Subcutaneous abdominal adipose tissue (tissue), 5 donors: ENCODE data around the gene ZHX3.

ENCODE experiments used
- H3K27ac ChIP-seq: one replicate; pipeline ENCODE4 v1.7.0; 2013; ENCODE audit warnings: low read depth, mild to moderate bottlenecking, inconsistent platforms, low read length, moderate library complexity
- H3K27me3 ChIP-seq, 5 donors: one replicate each; pipeline ENCODE4 v1.7.0; 2013; ENCODE audit warnings: low read length in 5 of 5, inconsistent platforms in 1 of 5; ENCODE audit not compliant: control insufficient read depth in 5 of 5, insufficient read depth in 4 of 5
- H3K36me3 ChIP-seq, 5 donors: one replicate each; pipeline ENCODE4 v1.7.0; 2013; ENCODE audit warnings: low read length in 5 of 5; ENCODE audit not compliant: control insufficient read depth in 5 of 5, insufficient read depth in 5 of 5
- H3K4me1 ChIP-seq, 5 donors: one replicate each; pipeline ENCODE4 v1.7.0; 2013; ENCODE audit warnings: low read length in 5 of 5, mild to moderate bottlenecking in 3 of 5, moderate library complexity in 1 of 5; ENCODE audit not compliant: control insufficient read depth in 5 of 5, insufficient read depth in 5 of 5
- H3K4me3 ChIP-seq, 5 donors: one replicate each; pipeline ENCODE4 v1.7.0; 2013; ENCODE audit warnings: low read length in 5 of 5, low read depth in 1 of 5
- H3K9ac ChIP-seq, 5 donors: one replicate each; pipeline ENCODE4 v1.7.0; 2013; ENCODE audit warnings: low read length in 5 of 5, mild to moderate bottlenecking in 4 of 5, moderate library complexity in 3 of 5
- H3K9me3 ChIP-seq, 5 donors: one replicate each; pipeline ENCODE4 v1.7.0; 2013; ENCODE audit warnings: low read length in 5 of 5; ENCODE audit not compliant: control insufficient read depth in 5 of 5
- donor health status: healthy.
- donor health status: healthy.
- donor health status: healthy.
- donor health status: healthy.
- donor health status: healthy.

ZHX3 gene

GRCh38 chr20:41265938-41266337, 51.6 kb downstream of the ZHX3 start:
- H3K4me1 ChIP-seq: peaks cover 0 to 3% (median 0%) of the 10 kb centered on the region in 5 donors
- no peak overlapping the region for H3K4me3 ChIP-seq
- no peak overlapping the region for H3K9ac ChIP-seq
- H3K27ac ChIP-seq: no peak overlapping the region
- H3K9me3 ChIP-seq: no peaks in the 10 kb centered on the region
- H3K36me3 ChIP-seq: peaks cover 4 to 11% (median 10%) of the 10 kb centered on the region in 5 donors
- no peaks in the 10 kb centered on the region for H3K27me3 ChIP-seq

DNA sequence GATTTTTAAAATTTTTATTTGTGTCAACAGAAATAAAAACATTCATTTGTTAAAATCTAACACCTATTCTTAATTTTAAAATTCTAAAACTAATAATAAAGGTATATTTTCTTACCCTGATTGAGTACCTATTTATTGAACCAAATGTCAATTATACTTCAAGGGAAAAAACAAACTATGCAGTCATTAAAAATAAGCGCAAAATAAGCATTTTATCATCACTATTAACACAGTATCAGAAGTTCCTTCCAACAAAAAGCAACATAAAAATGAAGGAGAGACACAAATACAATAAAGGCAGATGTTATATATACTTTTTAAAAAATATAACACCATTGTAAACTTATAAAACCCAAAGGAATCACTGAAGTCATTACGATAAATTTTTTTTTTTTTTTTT, 52.7 kb downstream of the ZHX3 start:
- peaks cover 4 to 11% (median 10%) of the 10 kb centered on the region in 5 donors for H3K36me3 ChIP-seq
- H3K27ac ChIP-seq: no peak overlapping the region
- H3K9me3 ChIP-seq: no peaks in the 10 kb centered on the region
- H3K4me3 ChIP-seq: no peak overlapping the region
- no peaks in the 10 kb centered on the region for H3K27me3 ChIP-seq
- H3K9ac ChIP-seq: no peak overlapping the region
- peaks cover 0 to 7% (median 0%) of the 10 kb centered on the region in 5 donors for H3K4me1 ChIP-seq

DNA sequence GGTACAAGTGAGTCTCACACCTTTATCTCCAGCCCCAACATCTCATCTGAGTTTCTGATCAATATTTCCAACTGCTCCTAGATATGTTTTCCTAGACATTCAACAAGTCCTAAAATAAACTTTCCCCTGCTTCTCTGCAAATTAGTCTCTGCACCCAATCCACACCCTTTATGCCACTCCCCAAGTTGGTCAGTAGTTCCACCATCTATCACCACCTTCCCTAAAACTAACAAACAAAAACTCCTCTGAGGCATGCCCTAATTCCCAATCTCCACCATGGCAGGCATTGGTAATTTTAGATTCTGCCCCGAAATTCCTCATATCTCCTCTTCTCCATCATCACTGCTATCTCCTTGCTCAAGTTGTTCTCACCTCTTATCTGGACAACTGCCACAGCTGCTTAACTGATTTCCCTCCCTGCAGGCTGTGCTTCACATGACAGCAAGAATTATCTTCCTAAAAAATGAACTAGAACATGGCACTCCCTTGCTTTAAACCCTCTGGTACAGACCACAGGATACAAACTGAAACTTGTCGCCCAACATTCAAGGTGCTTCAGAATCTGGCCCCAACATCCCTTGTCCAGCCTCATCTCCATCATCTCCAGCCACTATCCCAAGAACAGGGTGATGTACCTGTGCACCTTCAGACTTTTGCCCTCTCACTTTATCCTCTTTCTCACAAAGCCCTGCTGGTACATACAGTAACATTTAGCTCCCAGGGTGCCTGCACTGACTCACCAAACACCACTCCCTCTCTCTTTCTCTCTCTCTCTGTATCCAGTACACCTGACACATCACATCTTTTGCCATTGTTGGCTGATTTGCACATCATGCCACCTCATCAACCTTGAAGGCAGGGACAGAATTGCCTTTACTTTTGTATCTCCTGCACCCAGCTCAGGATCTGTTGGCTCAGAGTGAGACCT, 55.5 kb downstream of the ZHX3 start:
- Histone ChIP-seq H3K27ac (no peak overlapping the region), H3K36me3 (peaks cover 0 to 6% (median 4%) of the 10 kb centered on the region in 5 donors), H3K4me3 (no peak overlapping the region), H3K9ac (no peak overlapping the region), H3K9me3 (no peaks in the 10 kb centered on the region), H3K27me3 (no peaks in the 10 kb centered on the region), H3K4me1 (peaks cover 0 to 7% (median 3%) of the 10 kb centered on the region in 5 donors)

GRCh38 chr20:41261260-41261659, 56.3 kb downstream of the ZHX3 start:
- Histone ChIP-seq H3K4me1 (peaks cover 0 to 7% (median 5%) of the 10 kb centered on the region in 5 donors), H3K36me3 (peaks cover 0 to 6% (median 4%) of the 10 kb centered on the region in 5 donors), H3K27ac (peak overlapping the region; percentile 33)

DNA sequence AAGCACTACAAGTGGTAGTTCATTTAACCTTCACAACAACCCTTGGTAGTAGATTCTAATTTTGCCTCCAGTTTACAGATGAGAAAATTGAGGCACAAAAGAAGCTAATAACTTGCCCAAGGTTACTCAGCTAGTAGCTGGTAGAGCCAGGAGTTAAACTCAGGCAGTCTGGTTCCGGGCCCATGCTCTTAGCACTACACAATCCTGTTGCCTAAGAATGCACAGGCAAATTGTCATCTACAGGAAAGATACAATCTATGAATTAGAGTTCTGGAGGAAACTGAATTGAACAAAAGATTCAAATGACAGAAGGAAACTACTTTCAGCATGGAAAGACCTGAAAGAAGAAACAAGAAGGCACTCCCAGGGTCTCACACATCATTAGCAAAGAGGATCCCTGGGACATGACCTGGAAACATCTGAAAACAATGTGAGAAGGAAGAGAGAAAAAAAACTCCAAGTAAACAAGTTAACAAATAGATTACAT, 56.8 kb downstream of the ZHX3 start:
- Histone ChIP-seq H3K4me1 (peaks cover 0 to 7% (median 5%) of the 10 kb centered on the region in 5 donors), H3K27me3 (no peaks in the 10 kb centered on the region), H3K36me3 (peaks cover 0 to 3% (median 0%) of the 10 kb centered on the region in 5 donors), H3K9ac (no peak overlapping the region), H3K9me3 (no peaks in the 10 kb centered on the region), H3K27ac (peak overlapping the region; percentile 32), H3K4me3 (no peak overlapping the region)

More at GRCh38 chr20:41261260-41261659, 56.3 kb downstream of the ZHX3 start:
- H3K4me3 ChIP-seq: no peak overlapping the region
- H3K9ac ChIP-seq: no peak overlapping the region
- no peaks in the 10 kb centered on the region for H3K27me3 ChIP-seq
- no peaks in the 10 kb centered on the region for H3K9me3 ChIP-seq

GRCh38 chr20:41259309-41259708, 58.2 kb downstream of the ZHX3 start:
- Histone ChIP-seq H3K9ac (no peak overlapping the region), H3K27me3 (no peaks in the 10 kb centered on the region), H3K9me3 (no peaks in the 10 kb centered on the region), H3K27ac (no peak overlapping the region), H3K4me1 (peaks cover 0 to 7% (median 5%) of the 10 kb centered on the region in 5 donors), H3K36me3 (peaks cover 0 to under 1% (median 0%) of the 10 kb centered on the region in 5 donors), H3K4me3 (no peak overlapping the region)

DNA sequence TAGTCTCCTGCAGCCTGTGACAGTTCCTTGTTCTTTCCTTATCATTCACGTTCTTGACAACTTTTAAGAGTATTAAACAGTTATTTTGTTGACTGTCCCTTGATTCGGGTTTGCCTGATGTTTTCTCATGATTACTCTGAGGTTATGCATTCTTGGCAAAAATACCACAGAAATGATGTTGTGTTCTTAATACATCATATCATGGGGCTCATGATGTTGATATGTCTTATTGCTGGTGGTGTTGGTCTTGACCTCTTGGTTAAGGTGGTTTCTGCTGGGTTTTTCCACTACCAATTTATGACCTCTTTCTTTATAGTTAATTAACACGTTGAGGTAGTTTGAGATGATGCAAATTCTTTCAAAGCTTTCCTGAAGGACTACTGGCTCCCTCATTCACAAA, 59.1 kb downstream of the ZHX3 start:
- H3K4me1 ChIP-seq: peaks cover 0 to 7% (median 5%) of the 10 kb centered on the region in 5 donors
- no peak overlapping the region for H3K9ac ChIP-seq
- H3K27ac ChIP-seq: no peak overlapping the region
- H3K4me3 ChIP-seq: no peak overlapping the region
- H3K9me3 ChIP-seq: no peaks in the 10 kb centered on the region
- H3K36me3 ChIP-seq: peaks cover 0 to 2% (median 0%) of the 10 kb centered on the region in 5 donors
- H3K27me3 ChIP-seq: no peaks in the 10 kb centered on the region

DNA sequence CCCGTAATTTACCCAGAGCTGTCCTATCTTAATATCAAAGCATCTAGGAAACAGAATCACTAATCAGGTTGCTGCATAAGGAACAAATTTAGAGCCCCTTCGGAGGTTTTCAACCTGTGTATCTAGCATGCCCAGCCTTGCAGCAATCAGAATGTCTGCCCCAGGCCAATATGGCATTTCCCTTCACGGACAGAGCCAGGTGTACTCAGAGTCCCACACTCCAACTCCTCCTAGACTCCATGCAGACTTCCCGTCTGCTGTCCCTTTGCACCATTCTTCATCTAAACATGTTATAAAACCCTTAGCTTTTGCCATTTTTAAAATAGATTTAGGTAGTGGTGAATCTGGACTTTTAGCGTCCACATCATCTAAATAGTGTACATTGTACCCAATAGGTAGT, 61.0 kb downstream of the ZHX3 start:
- H3K9ac ChIP-seq: no peak overlapping the region
- H3K36me3 ChIP-seq: peaks cover 0 to 2% (median 0%) of the 10 kb centered on the region in 5 donors
- H3K4me3 ChIP-seq: no peak overlapping the region
- H3K4me1 ChIP-seq: peaks cover 0 to 7% (median 5%) of the 10 kb centered on the region in 5 donors
- no peak overlapping the region for H3K27ac ChIP-seq
- no peaks in the 10 kb centered on the region for H3K9me3 ChIP-seq
- H3K27me3 ChIP-seq: no peaks in the 10 kb centered on the region

GRCh38 chr20:41255655-41256054, 61.9 kb downstream of the ZHX3 start:
- H3K9ac ChIP-seq: no peak overlapping the region
- peaks cover 0 to 6% (median 3%) of the 10 kb centered on the region in 5 donors for H3K4me1 ChIP-seq
- H3K27ac ChIP-seq: no peak overlapping the region
- peaks cover 0 to 2% (median 0%) of the 10 kb centered on the region in 5 donors for H3K36me3 ChIP-seq
- H3K27me3 ChIP-seq: no peaks in the 10 kb centered on the region
- no peaks in the 10 kb centered on the region for H3K9me3 ChIP-seq
- H3K4me3 ChIP-seq: no peak overlapping the region
